Measurements from ENCODE around the gene GSTK1.

DNA sequence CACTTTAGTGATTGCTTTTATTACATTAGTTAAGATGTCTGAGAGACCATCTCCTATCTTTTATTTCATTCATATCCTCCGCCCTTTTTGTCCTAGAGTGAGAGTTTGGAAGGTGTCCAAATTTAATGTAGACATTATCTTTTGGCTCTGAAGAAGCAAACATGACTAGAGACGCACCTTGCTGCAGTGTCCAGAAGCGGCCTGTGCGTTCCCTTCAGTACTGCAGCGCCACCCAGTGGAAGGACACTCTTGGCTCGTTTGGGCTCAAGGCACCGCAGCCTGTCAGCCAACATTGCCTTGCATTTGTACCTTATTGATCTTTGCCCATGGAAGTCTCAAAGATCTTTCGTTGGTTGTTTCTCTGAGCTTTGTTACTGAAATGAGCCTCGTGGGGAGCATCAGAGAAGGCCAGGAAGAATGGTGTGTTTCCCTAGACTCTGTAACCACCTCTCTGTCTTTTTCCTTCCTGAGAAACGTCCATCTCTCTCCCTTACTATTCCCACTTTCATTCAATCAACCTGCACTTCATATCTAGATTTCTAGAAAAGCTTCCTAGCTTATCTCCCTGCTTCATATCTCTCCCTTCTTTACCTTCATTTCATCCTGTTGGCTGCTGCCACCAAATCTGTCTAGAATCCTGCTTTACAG is 42.3 kb downstream of the GSTK1 start:
- TF ChIP-seq, protein P1, sequence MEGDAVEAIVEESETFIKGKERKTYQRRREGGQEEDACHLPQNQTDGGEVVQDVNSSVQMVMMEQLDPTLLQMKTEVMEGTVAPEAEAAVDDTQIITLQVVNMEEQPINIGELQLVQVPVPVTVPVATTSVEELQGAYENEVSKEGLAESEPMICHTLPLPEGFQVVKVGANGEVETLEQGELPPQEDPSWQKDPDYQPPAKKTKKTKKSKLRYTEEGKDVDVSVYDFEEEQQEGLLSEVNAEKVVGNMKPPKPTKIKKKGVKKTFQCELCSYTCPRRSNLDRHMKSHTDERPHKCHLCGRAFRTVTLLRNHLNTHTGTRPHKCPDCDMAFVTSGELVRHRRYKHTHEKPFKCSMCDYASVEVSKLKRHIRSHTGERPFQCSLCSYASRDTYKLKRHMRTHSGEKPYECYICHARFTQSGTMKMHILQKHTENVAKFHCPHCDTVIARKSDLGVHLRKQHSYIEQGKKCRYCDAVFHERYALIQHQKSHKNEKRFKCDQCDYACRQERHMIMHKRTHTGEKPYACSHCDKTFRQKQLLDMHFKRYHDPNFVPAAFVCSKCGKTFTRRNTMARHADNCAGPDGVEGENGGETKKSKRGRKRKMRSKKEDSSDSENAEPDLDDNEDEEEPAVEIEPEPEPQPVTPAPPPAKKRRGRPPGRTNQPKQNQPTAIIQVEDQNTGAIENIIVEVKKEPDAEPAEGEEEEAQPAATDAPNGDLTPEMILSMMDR (IDR thresholded peaks at IDR 0.05), result peak; percentile 6 to 95 (median 81)
- no peak for TF ChIP-seq POLR2A (IDR thresholded peaks at IDR 0.05)
